Measurements from ENCODE around the gene CDC42BPA.

The CDC42BPA gene

GRCh38 chr1:227333423-227333822 is 15.1 kb upstream of the CDC42BPA start:
- no peak for DNase-seq

GRCh38 chr1:227330279-227331076 is 12.2 kb upstream of the CDC42BPA start:
- no peak for DNase-seq

- no peak for DNase-seq
Observed at GRCh38 chr1:227328405-227329019, 10.2 kb upstream of the CDC42BPA start.

- DNase-seq: no peak
Observed at GRCh38 chr1:227325156-227325555, 6.9 kb upstream of the CDC42BPA start.

- no peak for DNase-seq
Observed at GRCh38 chr1:227323967-227324268, 5.6 kb upstream of the CDC42BPA start.

GRCh38 chr1:227323171-227323966 is 5.1 kb upstream of the CDC42BPA start:
- no peak for DNase-seq

- DNase-seq: no peak
Observed at GRCh38 chr1:227322376-227322775, 4.1 kb upstream of the CDC42BPA start.

GRCh38 chr1:227321035-227321434 is 2.7 kb upstream of the CDC42BPA start:
- no peak for DNase-seq

- no peak for DNase-seq
Observed at GRCh38 chr1:227320476-227320875, 2.2 kb upstream of the CDC42BPA start.

GRCh38 chr1:227318853-227319607 is 738 bp upstream of the CDC42BPA start:
- DNase-seq: peak; percentile 35

GRCh38 chr1:227317523-227318015 is 723 bp downstream of the CDC42BPA start:
- peak; percentile 35 for DNase-seq

GRCh38 chr1:227317011-227317451 is 1.3 kb downstream of the CDC42BPA start:
- peak; percentile 45 for DNase-seq

GRCh38 chr1:227316456-227316855 is 1.8 kb downstream of the CDC42BPA start:
- DNase-seq: no peak

- no peak for DNase-seq
Observed at GRCh38 chr1:227315629-227316346, 2.5 kb downstream of the CDC42BPA start.

- no peak for DNase-seq
Observed at GRCh38 chr1:227314014-227314848, 4.1 kb downstream of the CDC42BPA start.

GRCh38 chr1:227312361-227313025 is 5.8 kb downstream of the CDC42BPA start:
- no peak for DNase-seq

- no peak for DNase-seq
Observed at GRCh38 chr1:227311389-227312001, 6.8 kb downstream of the CDC42BPA start.

- no peak for DNase-seq
Observed at GRCh38 chr1:227308367-227309336, 9.6 kb downstream of the CDC42BPA start.

GRCh38 chr1:227306689-227307088 is 11.6 kb downstream of the CDC42BPA start:
- no peak for DNase-seq

Measured in SHP77 treated with DMSO at 0.1 percent for 48 hours (cell line).